GM23248 (cell line): Measurements from ENCODE around the gene C1GALT1. TPM values are rescaled to one million over a fixed set of nuclear protein-coding genes. Genes with fewer than 3 reads are reported as not detected.
"Not testable (repeated sequence)": the region's sequence is repeated elsewhere in the genome, so short reads cannot be mapped to it uniquely, and the experiment has no call there.

Experiments
- DNase-seq: peaks from one replicate; pipeline ENCODE4 v3.0.0-alpha.2; 2015
- H2AFZ ChIP-seq: fragments of 200-600 bp; sonication (generic); 2 replicates; pipeline ENCODE4 v1.6.1; 2016; ENCODE audit warnings: antibody characterized with exemption
- H3F3A ChIP-seq: fragments of 200-600 bp; sonication (generic); 2 replicates; pipeline ENCODE4 v1.6.1; 2016; ENCODE audit warnings: mild to moderate bottlenecking, antibody characterized with exemption, mixed run types; ENCODE audit not compliant: insufficient read depth
- H3K27ac ChIP-seq: fragments of 200-600 bp; sonication (generic); 2 replicates; pipeline ENCODE4 v1.5.1; 2016; ENCODE audit warnings: mild to moderate bottlenecking
- H3K27me3 ChIP-seq: fragments of 200-600 bp; sonication (generic); replicated peaks from 2 replicates; pipeline ENCODE4 v1.6.1; 2016; ENCODE audit warnings: mild to moderate bottlenecking; ENCODE audit not compliant: insufficient read depth
- H3K36me3 ChIP-seq: fragments of 200-600 bp; sonication (generic); 2 replicates; pipeline ENCODE4 v1.6.1; 2016; ENCODE audit warnings: low read depth, mild to moderate bottlenecking
- H3K4me1 ChIP-seq: fragments of 200-600 bp; sonication (generic); 2 replicates; pipeline ENCODE4 v1.6.1; 2016; ENCODE audit warnings: mild to moderate bottlenecking; ENCODE audit not compliant: insufficient read depth
- H3K4me2 ChIP-seq: fragments of 200-600 bp; sonication (generic); one replicate; pipeline ENCODE4 v1.6.1; 2016; ENCODE audit warnings: mild to moderate bottlenecking; ENCODE audit not compliant: unreplicated experiment
- H3K4me3 ChIP-seq: fragments of 200-600 bp; sonication (generic); 2 replicates; pipeline ENCODE4 v1.5.1; 2016; ENCODE audit warnings: mild to moderate bottlenecking
- H3K79me2 ChIP-seq: fragments of 200-600 bp; sonication (generic); 2 replicates; pipeline ENCODE4 v1.6.1; 2016; ENCODE audit warnings: mild to moderate bottlenecking; ENCODE audit not compliant: insufficient read depth
- H3K9ac ChIP-seq: fragments of 200-600 bp; sonication (generic); 2 replicates; pipeline ENCODE4 v1.6.1; 2016; ENCODE audit warnings: mild to moderate bottlenecking
- H3K9me2 ChIP-seq: fragments of 200-600 bp; sonication (generic); 2 replicates; pipeline ENCODE4 v1.6.1; 2016; ENCODE audit warnings: mixed run types, mild to moderate bottlenecking, moderate library complexity; ENCODE audit not compliant: insufficient read depth
- H3K9me3 ChIP-seq: fragments of 200-600 bp; sonication (generic); one replicate; pipeline ENCODE4 v1.6.1; 2017; ENCODE audit warnings: low read depth
- H4K20me1 ChIP-seq: fragments of 200-600 bp; sonication (generic); 2 replicates; pipeline ENCODE4 v1.6.0; 2016; ENCODE audit not compliant: insufficient read depth
- EZH2 ChIP-seq: fragments of 200-600 bp; sonication (generic); IDR thresholded peaks from 2 replicates; pipeline ENCODE4 v1.6.1; 2018; ENCODE audit warnings: antibody characterized with exemption, mild to moderate bottlenecking; ENCODE audit not compliant: insufficient read depth, poor library complexity, severe bottlenecking
- EZH2phosphoT487 ChIP-seq: fragments of 200-600 bp; sonication (generic); IDR thresholded peaks from 2 replicates; pipeline ENCODE4 v1.6.1; 2018; ENCODE audit warnings: antibody characterized with exemption, moderate library complexity, mild to moderate bottlenecking, low read depth; ENCODE audit not compliant: insufficient read depth
- WGBS, 2 experiments: methylation state at CpG; one replicate each; pipeline ENCODE4 v1.1.6; 2015 to 2017; ENCODE audit warnings: low lambda C conversion rate in 2 of 2, low coverage in 1 of 2; ENCODE audit errors: missing lambda C conversion rate in 2 of 2; 5-methylcytosine and 5-hydroxymethylcytosine counted together
- in situ Hi-C: fragments of 300-500 bp; cut with MboI; formaldehyde crosslinking; loops from 2 replicates; pipeline ENCODE4 v1.15.0; 2020
- polyA plus RNA-seq: library from polyadenylated mRNA; unstranded; fragments of >200 nt; fragmentation: Nextera tagmentation; extraction: Ambion mirVana; gene quantifications from 2 replicates; pipeline ENCODE4 v1.2.1, GENCODE V29; 2016
- total RNA-seq: library from RNA; depleted of rRNA; stranded (reverse); fragments of >200 nt; shearing (Covaris generic); gene quantifications from 2 replicates; pipeline ENCODE4 v1.2.3, GENCODE V29; 2014

Gene C1GALT1
- total and polyA plus RNA-seq, 2 experiments from 2014 or later, result 72.7 to 75.2 TPM

GRCh38 chr7:7190142-7190541 lies 7.8 kb downstream of the C1GALT1 start:
- H3F3A ChIP-seq, result 0 out of 2 replicates have a peak, but pooled peaks cover 5% of the 10 kb centered on the region
- peak overlapping the region; percentile 10; the same call in 1 of the 2 replicates for H3K27ac ChIP-seq
- in situ Hi-C loops, result no loop called here
- H3K27me3 ChIP-seq, result no peaks in the 10 kb centered on the region
- DNase-seq, result peak; percentile 64
- H2AFZ ChIP-seq, result peak overlapping the region; percentile 17; the same call in 1 of the 2 replicates
- H3K36me3 ChIP-seq, result no peaks in the 10 kb centered on the region
- H3K4me1 ChIP-seq, result peaks cover 25% of the 10 kb centered on the region
- H4K20me1 ChIP-seq, result peaks cover 9% of the 10 kb centered on the region; the same call in 1 of the 2 replicates
- H3K79me2 ChIP-seq, result peaks cover 100% of the 10 kb centered on the region
- no peak for TF ChIP-seq EZH2phosphoT487
- no peak for TF ChIP-seq EZH2
- 10 to 15% methylated on average over 5 of the region's 5 CpGs for WGBS, 2 experiments
- peak overlapping the region; percentile 5; the same call in 1 of the 2 replicates for H3K9ac ChIP-seq
- no peaks in the 10 kb centered on the region for H3K9me3 ChIP-seq
- no peaks in the 10 kb centered on the region for H3K9me2 ChIP-seq
- peak overlapping the region; percentile 31 for H3K4me3 ChIP-seq
- peak overlapping the region; percentile 66 for H3K4me2 ChIP-seq

DNA sequence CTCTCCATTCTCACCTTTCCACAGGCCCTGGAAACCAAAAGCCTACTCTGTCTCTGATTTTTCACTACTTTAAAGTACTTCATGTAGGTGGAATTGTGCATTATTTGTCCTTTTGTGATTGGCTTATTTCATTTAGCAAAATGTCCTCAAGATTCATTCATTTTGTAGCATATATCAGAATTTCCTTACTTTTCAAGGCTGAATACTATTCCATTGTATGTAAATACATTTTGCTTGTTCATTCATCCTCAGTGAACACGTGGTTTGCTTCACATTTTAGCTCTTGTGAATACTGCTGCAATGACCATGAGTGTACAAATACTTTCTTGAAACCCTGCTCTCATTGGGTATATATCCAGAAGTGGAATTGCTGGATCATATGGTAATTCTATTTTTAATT lies 8.8 kb downstream of the C1GALT1 start:
- in situ Hi-C loops, result no loop called here
- Histone ChIP-seq H3K27ac (no peak overlapping the region), H3K9ac (no peak overlapping the region), H3K79me2 (peaks cover 100% of the 10 kb centered on the region), H2AFZ (no peak overlapping the region), H3K27me3 (no peaks in the 10 kb centered on the region), H3F3A (0 out of 2 replicates have a peak, but pooled peaks cover 5% of the 10 kb centered on the region), H3K4me2 (no peak overlapping the region), H3K9me3 (no peaks in the 10 kb centered on the region), H4K20me1 (peaks cover 13% of the 10 kb centered on the region), H3K4me3 (no peak overlapping the region), H3K36me3 (no peaks in the 10 kb centered on the region), H3K9me2 (no peaks in the 10 kb centered on the region), H3K4me1 (peaks cover 18% of the 10 kb centered on the region)
- TF ChIP-seq EZH2phosphoT487, result no peak
- TF ChIP-seq EZH2, result no peak
- no peak for DNase-seq
- 98 to 100% methylated on average over 1 of the region's 1 CpG for WGBS, 2 experiments

DNA sequence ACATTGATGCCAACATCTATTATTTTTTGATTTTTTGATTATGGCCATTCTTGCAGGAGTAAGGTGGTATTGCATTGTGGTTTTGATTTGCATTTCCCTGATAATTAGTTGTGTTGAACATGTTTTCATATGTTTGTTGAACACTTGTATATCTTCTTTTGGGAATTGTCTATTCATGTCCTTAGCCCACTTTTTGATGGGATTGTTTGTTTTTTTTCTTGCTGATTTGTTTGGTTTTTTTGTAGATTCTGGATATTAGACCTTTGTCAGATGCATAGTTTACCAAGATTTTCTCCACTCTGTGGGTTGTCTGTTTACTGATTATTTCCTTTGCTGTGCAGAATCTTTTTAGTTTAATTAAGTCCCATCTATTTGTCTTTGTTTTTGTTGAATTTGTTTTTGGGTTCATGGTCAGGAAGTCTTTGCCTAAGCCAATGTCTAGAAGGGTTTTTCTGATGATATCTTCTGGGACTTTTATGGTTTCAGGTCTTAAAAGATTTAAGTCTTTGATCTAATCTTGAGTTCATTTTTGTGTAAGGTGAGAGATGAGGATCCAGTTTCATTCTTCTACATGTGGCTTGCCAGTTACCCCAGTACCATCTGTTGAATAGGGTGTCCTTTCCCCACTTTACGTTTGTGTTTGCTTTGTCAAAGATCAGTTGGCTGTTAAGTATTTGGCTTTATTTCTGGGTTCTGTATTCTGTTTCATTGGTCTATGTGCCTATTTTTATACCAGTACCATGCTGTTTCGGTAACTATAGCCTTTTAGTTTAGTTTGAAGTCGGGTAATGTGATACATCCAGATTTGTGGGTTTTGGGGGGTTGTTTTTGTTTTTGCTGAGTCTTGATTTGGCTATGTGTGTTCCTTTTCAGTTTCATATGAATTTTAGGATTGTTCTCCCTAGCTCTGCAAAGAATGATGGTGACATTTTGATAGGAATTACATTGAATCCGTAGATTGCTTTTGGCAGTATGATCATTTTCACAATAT lies 10.7 kb downstream of the C1GALT1 start:
- H3F3A ChIP-seq, H2AFZ ChIP-seq, H3K27ac ChIP-seq, H3K4me3 ChIP-seq, in situ Hi-C loops, H3K4me2 ChIP-seq, H3K27me3 ChIP-seq, H3K36me3 ChIP-seq, DNase-seq, H3K9ac ChIP-seq, H3K9me3 ChIP-seq, H3K9me2 ChIP-seq: not testable (repeated sequence)
- H4K20me1 ChIP-seq, result peaks cover 21% of the 10 kb centered on the region
- 97 to 99% methylated on average over 4 of the region's 4 CpGs for WGBS, 2 experiments
- peaks cover 100% of the 10 kb centered on the region for H3K79me2 ChIP-seq
- H3K4me1 ChIP-seq, result peaks cover 18% of the 10 kb centered on the region

DNA sequence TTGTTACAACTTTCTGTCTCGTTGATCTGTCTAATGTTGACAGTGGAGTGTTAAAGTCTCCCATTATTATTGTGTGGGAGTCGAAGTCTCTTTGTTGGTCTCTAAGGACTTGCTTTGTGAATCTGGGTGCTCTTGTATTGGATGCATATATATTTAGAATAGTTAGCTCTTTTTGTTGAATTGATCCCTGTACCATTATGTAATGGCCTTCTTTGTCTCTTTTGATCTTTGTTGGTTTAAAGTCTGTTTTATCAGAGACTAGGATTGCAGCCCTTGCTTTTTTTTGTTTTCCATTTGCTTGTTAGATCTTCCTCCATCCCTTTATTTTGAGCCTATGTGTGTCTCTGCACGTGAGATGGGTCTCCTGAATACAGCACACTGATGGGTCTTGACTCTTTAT lies 17.2 kb downstream of the C1GALT1 start:
- H3F3A ChIP-seq, H3K27me3 ChIP-seq, H3K4me2 ChIP-seq, H2AFZ ChIP-seq, DNase-seq, H3K9me2 ChIP-seq, H3K36me3 ChIP-seq, H3K9me3 ChIP-seq, H3K27ac ChIP-seq, H3K4me1 ChIP-seq, H3K4me3 ChIP-seq, H3K9ac ChIP-seq, in situ Hi-C loops: not testable (repeated sequence)
- 98 to 99% methylated on average over 3 of the region's 3 CpGs for WGBS, 2 experiments
- peaks cover 18% of the 10 kb centered on the region for H4K20me1 ChIP-seq
- H3K79me2 ChIP-seq, result peaks cover 100% of the 10 kb centered on the region

DNA sequence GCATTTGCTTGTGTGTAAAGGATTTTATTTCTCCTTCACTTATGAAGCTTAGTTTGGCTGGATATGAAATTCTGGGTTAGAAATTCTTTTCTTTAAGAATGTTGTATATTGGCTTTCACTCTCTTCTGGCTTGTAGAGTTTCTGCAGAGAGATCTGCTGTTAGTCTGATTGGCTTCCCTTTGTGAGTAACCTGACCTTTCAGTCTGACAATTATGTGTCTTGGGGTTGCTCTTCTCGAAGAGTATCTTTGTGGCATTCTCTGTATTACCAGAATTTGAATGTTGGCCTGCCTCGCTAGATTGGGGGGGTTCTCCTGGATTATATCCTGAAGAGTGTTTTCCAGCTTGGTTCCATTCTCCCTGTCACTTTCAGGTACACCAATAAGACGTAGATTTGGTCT lies 17.9 kb downstream of the C1GALT1 start:
- H2AFZ ChIP-seq, H3F3A ChIP-seq, H3K4me1 ChIP-seq, DNase-seq, H3K4me2 ChIP-seq, H3K9me2 ChIP-seq, in situ Hi-C loops, H3K27ac ChIP-seq, H3K9ac ChIP-seq, H3K36me3 ChIP-seq, H3K9me3 ChIP-seq, H3K27me3 ChIP-seq, H3K4me3 ChIP-seq: not testable (repeated sequence)
- H4K20me1 ChIP-seq, result peaks cover 16% of the 10 kb centered on the region
- peaks cover 100% of the 10 kb centered on the region for H3K79me2 ChIP-seq
- WGBS, 2 experiments, result 89 to 90% methylated on average over 3 of the region's 3 CpGs
